GM23338 (cell line): ENCODE results near the gene MINDY1. TPM values are rescaled to one million over a fixed set of nuclear protein-coding genes. Genes with fewer than 3 reads are reported as not detected.

Source experiments
- ATAC-seq: fragments of 200-7000 bp; cut with Tn5 transposase; 3 replicates; pipeline ENCODE4 v1.9.1; 2020
- DNase-seq: peaks from one replicate; pipeline ENCODE4 v3.0.0-alpha.2; 2015; ENCODE audit warnings: low spot score
- H2AFZ ChIP-seq: fragments of 200-600 bp; sonication (generic); 2 replicates; pipeline ENCODE4 v1.8.0; 2016; ENCODE audit warnings: antibody characterized with exemption, mild to moderate bottlenecking, moderate library complexity
- H3F3A ChIP-seq: fragments of 200-600 bp; sonication (generic); replicated peaks from 2 replicates; pipeline ENCODE4 v1.8.0; 2017; ENCODE audit warnings: antibody characterized with exemption, mixed run types, low read depth
- H3K27ac ChIP-seq: fragments of 200-600 bp; sonication (generic); 2 replicates; pipeline ENCODE4 v1.6.1; 2016; ENCODE audit warnings: low read depth
- H3K27me3 ChIP-seq: fragments of 200-600 bp; sonication (generic); 2 replicates; pipeline ENCODE4 v1.8.0; 2016; ENCODE audit warnings: mild to moderate bottlenecking, mixed run types, moderate library complexity; ENCODE audit not compliant: insufficient read depth
- H3K36me3 ChIP-seq: fragments of 200-600 bp; sonication (generic); 2 replicates; pipeline ENCODE4 v1.8.0; 2016; ENCODE audit warnings: mild to moderate bottlenecking; ENCODE audit not compliant: insufficient read depth
- H3K4me1 ChIP-seq: fragments of 200-600 bp; sonication (generic); 2 replicates; pipeline ENCODE4 v1.8.0; 2016; ENCODE audit warnings: mild to moderate bottlenecking, moderate library complexity; ENCODE audit not compliant: insufficient read depth
- H3K4me2 ChIP-seq: fragments of 200-600 bp; sonication (generic); 2 replicates; pipeline ENCODE4 v1.7.1; 2017; ENCODE audit warnings: mixed run types
- H3K4me3 ChIP-seq: fragments of 200-600 bp; sonication (generic); 2 replicates; pipeline ENCODE4 v1.6.1; 2016; ENCODE audit warnings: mixed run types
- H3K79me2 ChIP-seq: fragments of 200-600 bp; sonication (generic); replicated peaks from 2 replicates; pipeline ENCODE4 v1.8.0; 2017; ENCODE audit warnings: mild to moderate bottlenecking; ENCODE audit not compliant: insufficient read depth
- H3K9me2 ChIP-seq: fragments of 200-600 bp; sonication (generic); 2 replicates; pipeline ENCODE4 v1.8.0; 2017; ENCODE audit not compliant: insufficient read depth
- H4K20me1 ChIP-seq: fragments of 200-600 bp; sonication (generic); replicated peaks from 2 replicates; pipeline ENCODE4 v1.8.0; 2017; ENCODE audit warnings: mild to moderate bottlenecking; ENCODE audit not compliant: insufficient read depth
- H3K27ac Mint-ChIP-seq: 2 replicates; pipeline ENCODE4 v1.8.0; 2020; ENCODE audit warnings: inconsistent platforms, mild to moderate bottlenecking, moderate library complexity, mixed read lengths
- H3K27me3 Mint-ChIP-seq: 3 replicates; pipeline ENCODE4 v1.8.0; 2022; ENCODE audit warnings: low read depth, mild to moderate bottlenecking, moderate library complexity, mixed read lengths, inconsistent platforms; ENCODE audit not compliant: insufficient read depth, poor library complexity
- H3K36me3 Mint-ChIP-seq: 3 replicates; pipeline ENCODE4 v1.8.0; 2021; ENCODE audit warnings: low read depth, mild to moderate bottlenecking, inconsistent platforms, moderate library complexity, mixed read lengths
- H3K4me1 Mint-ChIP-seq: 3 replicates; pipeline ENCODE4 v1.8.0; 2020; ENCODE audit warnings: mild to moderate bottlenecking, inconsistent platforms, mixed read lengths
- H3K4me3 Mint-ChIP-seq: 3 replicates; pipeline ENCODE4 v1.8.0; 2021; ENCODE audit warnings: moderate library complexity, mild to moderate bottlenecking, inconsistent platforms, mixed read lengths
- H3K9me3 Mint-ChIP-seq: 3 replicates; pipeline ENCODE4 v1.8.0; 2020; ENCODE audit warnings: moderate library complexity, mild to moderate bottlenecking, inconsistent platforms, mixed read lengths
- EZH2phosphoT487 ChIP-seq: fragments of 200-600 bp; sonication (generic); IDR thresholded peaks from one replicate; pipeline ENCODE4 v1.8.1; 2018; ENCODE audit warnings: antibody characterized with exemption; ENCODE audit not compliant: unreplicated experiment
- JUNB ChIP-seq: IDR thresholded peaks from one replicate; pipeline ENCODE4 v1.6.1; 2016; ENCODE audit warnings: antibody characterized with exemption; ENCODE audit not compliant: unreplicated experiment
- POLR2AphosphoS5 ChIP-seq: IDR thresholded peaks from 2 replicates; pipeline ENCODE4 v1.6.1; 2016; ENCODE audit warnings: antibody characterized with exemption, low read depth
- STAT1 ChIP-seq: IDR thresholded peaks from one replicate; pipeline ENCODE4 v1.6.1; 2016; ENCODE audit warnings: antibody characterized with exemption; ENCODE audit not compliant: unreplicated experiment
- ZNF331 ChIP-seq: fragments of 250-450 bp; sonication (Bioruptor Pico); IDR thresholded peaks from 2 replicates; pipeline ENCODE4 v1.5.0; 2020; ENCODE audit warnings: low read depth, mild to moderate bottlenecking, moderate library complexity
- ZNF462 ChIP-seq: fragments of 250-450 bp; sonication (Bioruptor Pico); IDR thresholded peaks from 2 replicates; pipeline ENCODE4 v1.5.0; 2020; ENCODE audit warnings: mild to moderate bottlenecking, moderate library complexity
- polyA plus RNA-seq: library from polyadenylated mRNA; unstranded; fragments of >200 nt; fragmentation: Nextera tagmentation; extraction: Ambion mirVana; gene quantifications from 2 replicates; pipeline ENCODE4 v1.2.1, GENCODE V29; 2016
- total RNA-seq: library from RNA; depleted of rRNA; stranded (reverse); fragments of >200 nt; shearing (Covaris generic); gene quantifications from 2 replicates; pipeline ENCODE4 v1.2.3, GENCODE V29; 2014

The MINDY1 gene
- total and polyA plus RNA-seq, 2 experiments from 2014 or later = 4.5 to 10.3 TPM

- TF ChIP-seq ZNF462 = no peak
- TF ChIP-seq POLR2AphosphoS5 = no peak
- no peak for TF ChIP-seq JUNB
Measured at GRCh38 chr1:150995460-150995859, 11.2 kb downstream of the MINDY1 start (continued).

GRCh38 chr1:150994248-150994647 is 12.5 kb downstream of the MINDY1 start:
- H3K9me2 ChIP-seq = no peaks in the 10 kb centered on the region
- H3K36me3 ChIP-seq = no peaks in the 10 kb centered on the region
- H2AFZ ChIP-seq = no peak overlapping the region
- H3K4me3 ChIP-seq = no peak overlapping the region
- no peak overlapping the region for H3K27ac ChIP-seq
- Mint-ChIP-seq H3K36me3 (peaks cover 3% of the 10 kb centered on the region; the same call in 2 of the 3 replicates), H3K4me3 (no peak overlapping the region; the same call in 2 of the 3 replicates), H3K4me1 (peaks cover 6% of the 10 kb centered on the region; the same call in 2 of the 3 replicates), H3K27ac (no peak overlapping the region), H3K9me3 (no peaks in the 10 kb centered on the region), H3K27me3 (peaks cover 7% of the 10 kb centered on the region)
- TF ChIP-seq STAT1 (no peak), EZH2phosphoT487 (no peak), JUNB (no peak), ZNF331 (CRISPR knock-in tag) (no peak)
- ATAC-seq (no peak), DNase-seq (no peak)
- H3K4me1 ChIP-seq = no peaks in the 10 kb centered on the region
- H3K79me2 ChIP-seq = no peaks in the 10 kb centered on the region
- no peaks in the 10 kb centered on the region for H4K20me1 ChIP-seq
- no peaks in the 10 kb centered on the region for H3F3A ChIP-seq
- no peak overlapping the region for H3K4me2 ChIP-seq
- H3K27me3 ChIP-seq = no peaks in the 10 kb centered on the region
